ENCODE results near the gene STX18.

The STX18 gene

GRCh38 chr4:4415806-4416805 lies 125.7 kb downstream of the STX18 start:
- no peak for DNase-seq

- DNase-seq, result no peak
Observed at GRCh38 chr4:4415107-4415805, 126.6 kb downstream of the STX18 start.

- DNase-seq, result no peak
Observed at GRCh38 chr4:4413806-4414205, 128.0 kb downstream of the STX18 start.

- DNase-seq, result no peak
Observed at GRCh38 chr4:4413373-4413725, 128.5 kb downstream of the STX18 start.

GRCh38 chr4:4412641-4413372 lies 129.0 kb downstream of the STX18 start:
- no peak for DNase-seq

- DNase-seq, result no peak
Observed at GRCh38 chr4:4411906-4412305, 129.9 kb downstream of the STX18 start.

DNA sequence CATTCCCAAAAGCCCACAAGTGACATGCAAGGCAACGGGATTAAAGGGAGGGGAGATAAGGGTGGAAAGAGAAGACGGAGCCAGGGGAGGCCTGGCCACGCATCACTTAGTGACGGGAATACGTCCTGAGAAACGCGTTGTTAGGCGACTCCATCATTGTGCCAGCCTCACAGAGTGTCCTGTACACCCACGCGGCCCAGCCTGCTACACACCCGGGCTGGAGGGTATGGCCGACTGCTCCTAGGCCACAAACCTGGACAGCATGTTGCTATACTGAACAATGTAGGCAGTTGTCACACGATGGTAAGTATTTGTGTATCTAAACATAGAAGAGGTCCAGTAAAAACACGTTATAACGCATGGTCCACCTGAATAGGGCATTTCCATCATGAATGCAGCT lies 131.6 kb downstream of the STX18 start:
- DNase-seq, result no peak

DNA sequence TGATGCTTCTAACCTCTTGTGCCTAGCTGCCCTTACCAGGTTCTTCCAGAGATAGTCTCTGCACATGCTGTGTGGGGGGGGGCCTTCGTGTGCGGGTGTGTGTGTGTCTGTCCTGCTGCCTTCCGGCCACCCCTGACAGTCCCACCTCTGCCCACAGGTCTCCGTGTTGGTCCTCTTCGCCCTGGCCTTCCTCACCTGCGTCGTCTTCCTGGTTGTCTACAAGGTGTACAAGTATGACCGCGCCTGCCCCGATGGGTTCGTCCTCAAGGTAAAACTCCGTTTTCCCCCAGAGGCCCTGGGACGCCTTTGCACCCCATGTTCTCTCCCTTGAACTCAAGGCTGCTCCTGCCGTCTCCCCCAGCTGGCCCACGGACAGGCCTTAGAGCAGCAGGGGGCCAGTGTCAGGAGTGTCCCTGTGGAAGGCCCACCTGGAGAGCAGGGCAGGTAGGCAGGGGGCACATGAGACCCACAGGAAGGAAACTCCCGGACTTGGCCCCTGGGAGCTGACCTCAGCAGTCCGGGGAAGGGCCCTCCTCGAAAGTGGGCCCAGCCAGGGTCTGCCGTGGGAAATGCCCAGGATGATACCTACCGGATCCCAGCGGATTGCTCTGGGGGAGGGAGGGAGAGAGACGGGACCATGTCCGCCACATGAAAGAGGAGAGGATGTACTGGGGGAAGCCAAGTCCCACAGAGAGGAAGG lies 132.3 kb downstream of the STX18 start:
- DNase-seq, result no peak

GRCh38 chr4:4408576-4409335 lies 133.1 kb downstream of the STX18 start:
- DNase-seq, result no peak

GRCh38 chr4:4408132-4408523 lies 133.7 kb downstream of the STX18 start:
- DNase-seq, result no peak

DNA sequence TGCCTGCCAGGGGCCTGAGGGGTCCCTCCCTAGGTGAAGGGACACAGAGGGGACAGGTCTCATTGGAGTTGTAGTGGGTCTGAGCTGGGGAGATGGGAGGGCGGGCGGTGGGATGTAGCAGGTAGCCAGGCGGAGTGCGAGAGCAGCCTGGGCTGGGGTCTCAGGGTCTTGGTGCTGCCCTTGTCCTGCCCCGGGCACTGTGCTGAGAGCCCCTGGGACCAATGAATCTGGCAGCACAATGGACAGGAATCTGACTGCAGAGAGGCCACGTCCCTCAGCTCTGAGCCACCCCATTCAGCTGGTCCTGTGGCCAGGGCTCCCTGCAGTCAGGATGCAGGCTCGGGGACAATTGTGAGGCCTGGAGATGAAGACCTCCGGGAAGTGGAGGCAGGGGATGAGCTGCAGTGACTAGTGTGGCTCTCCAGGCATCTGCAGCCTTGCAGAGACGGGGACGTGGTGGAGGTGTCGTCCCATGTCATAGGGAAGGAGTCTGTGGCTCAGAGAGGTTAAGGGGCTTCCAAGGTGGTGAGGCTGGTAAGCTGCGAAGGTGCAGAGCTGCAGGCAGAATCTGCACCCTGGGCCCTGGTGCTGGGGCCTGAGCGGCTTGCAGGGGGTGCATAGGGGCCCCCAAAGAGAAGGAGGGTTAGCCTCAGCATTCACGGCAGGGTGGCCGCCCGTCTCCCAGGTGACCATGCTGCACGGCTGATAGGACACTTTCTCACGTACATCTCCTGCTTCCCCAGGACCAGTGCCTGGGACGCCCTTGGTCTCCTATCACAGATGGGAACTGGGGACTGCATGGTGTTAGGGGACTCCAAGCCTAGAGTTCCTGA lies 134.3 kb downstream of the STX18 start:
- no peak for DNase-seq

DNA sequence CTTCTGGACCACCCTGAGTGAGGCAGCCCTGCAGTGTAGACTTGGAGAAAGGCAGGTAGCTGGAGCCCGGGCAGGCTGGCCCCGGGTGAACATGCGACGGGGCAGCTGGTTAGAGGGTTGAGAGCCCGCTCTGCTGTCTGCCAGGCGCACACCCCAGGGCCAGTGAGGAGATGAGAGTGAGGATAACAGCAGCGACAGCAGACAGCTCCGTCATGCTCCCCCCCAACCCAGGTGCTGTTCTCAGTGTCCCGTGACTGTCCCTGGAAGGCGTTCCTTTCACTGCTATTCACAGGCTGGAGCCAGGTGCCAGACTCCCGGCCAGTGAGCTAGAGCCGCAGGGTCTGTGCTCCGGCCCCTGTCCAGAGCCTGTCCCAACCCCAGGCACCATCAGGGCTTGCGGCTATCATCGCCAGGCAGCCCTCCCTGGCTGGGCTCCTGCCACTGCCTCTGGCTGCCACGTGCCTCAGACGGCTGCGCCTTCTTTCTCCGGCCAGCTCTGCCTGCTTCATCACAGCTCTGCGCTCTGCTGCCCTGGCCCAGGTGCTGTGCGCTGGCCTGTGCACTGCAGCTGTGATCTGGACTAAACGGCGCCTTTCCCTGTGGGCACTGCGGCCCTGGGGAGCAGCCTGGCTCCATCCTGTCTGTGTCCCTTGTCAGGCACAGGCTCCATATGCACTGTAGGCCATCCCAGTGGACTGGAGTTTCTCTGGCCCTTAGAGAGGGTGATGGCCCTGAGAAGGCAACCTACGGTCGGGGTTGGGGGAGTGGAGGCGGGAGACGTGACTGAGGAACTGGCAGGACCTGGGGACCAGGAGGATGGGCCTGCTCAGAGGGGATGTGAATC lies 135.2 kb downstream of the STX18 start:
- DNase-seq, result no peak

GRCh38 chr4:4405358-4405962 lies 136.4 kb downstream of the STX18 start:
- DNase-seq, result no peak

- no peak for DNase-seq
Observed at GRCh38 chr4:4402966-4403365, 138.9 kb downstream of the STX18 start.

- no peak for DNase-seq
Observed at GRCh38 chr4:4401036-4401435, 140.8 kb downstream of the STX18 start.

- no peak for DNase-seq
Observed at GRCh38 chr4:4398430-4398829, 143.4 kb downstream of the STX18 start.

DNA sequence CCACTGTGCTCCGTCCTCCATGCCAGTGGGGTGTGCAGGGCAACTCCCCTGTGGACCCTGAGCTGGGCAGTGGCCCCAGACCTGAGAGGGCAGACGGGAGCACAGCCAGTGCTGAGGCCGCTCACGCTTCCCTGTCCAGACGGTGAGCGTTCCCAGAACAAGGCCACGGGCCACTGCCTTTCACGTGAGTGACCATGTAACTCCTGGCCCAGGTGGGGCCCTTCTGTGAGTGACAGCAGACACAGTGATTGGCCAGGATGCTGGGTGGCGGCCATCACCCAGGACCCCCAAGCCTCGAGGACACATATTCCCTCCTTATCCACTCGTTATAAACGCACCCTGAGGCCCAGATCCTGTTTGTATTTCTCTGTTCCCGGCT lies 144.4 kb downstream of the STX18 start:
- DNase-seq, result no peak

DNA sequence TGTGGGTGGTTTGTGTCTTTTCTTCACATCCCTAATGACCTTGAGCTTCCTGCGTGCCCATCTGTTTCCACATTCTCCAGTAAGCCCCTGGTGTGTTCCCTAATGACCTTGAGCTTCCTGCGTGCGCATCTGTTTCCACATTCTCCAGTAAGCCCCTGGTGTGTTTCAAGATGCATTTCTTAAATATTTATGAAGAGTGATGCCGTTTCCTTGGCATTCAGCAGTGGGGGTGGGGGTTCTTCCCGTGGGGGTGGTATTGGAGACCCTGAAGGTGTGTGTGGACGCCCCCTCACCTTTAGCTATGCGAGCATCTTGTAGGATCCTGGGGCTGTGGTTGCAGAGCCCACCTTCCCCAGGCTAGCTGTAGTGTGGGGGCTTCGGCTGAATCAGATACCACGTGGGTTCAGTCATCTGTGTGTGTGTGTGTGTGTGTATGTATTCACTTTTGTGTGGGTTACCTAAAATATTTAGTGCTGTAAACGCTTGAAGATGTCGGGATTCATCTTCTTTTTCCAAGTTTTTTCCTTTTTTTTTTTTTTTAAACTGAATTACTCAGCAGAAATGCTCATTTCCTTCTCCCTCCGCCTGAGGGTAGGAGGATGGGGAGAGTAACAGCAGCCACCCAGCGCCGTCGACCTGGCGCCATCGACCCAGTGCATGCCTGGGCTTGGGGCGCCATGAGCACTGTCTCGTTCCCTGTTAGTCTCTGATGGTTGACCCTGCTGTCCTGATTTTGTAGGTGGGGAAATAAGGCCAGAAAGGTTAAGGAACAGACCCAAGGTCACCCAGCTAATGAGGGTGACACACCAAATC lies 145.0 kb downstream of the STX18 start:
- peak; percentile 82 for DNase-seq

Measured in eye (tissue), 1 donor.